DMS53 treated with DMSO at 0.1 percent for 48 hours (cell line): Measurements from ENCODE around the gene SMIM11.
"Not testable (repeated sequence)": the region's sequence is repeated elsewhere in the genome, so short reads cannot be mapped to it uniquely, and the experiment has no call there.

Experiments
- DNase-seq: peaks from one replicate; lab custom pipeline; 2025; ENCODE audit not compliant: unreplicated experiment; lab: John Stamatoyannopoulos, UW

The SMIM11 gene

GRCh38 chr21:34407294-34407693, 32.0 kb downstream of the SMIM11 start:
- DNase-seq = not testable (repeated sequence)

GRCh38 chr21:34417448-34418077, 42.3 kb downstream of the SMIM11 start:
- DNase-seq = not testable (repeated sequence)

GRCh38 chr21:34423805-34424204, 48.5 kb downstream of the SMIM11 start, which contains the start of gene SMIM34:
SMIM34 (minus strand) TSS chr21:34423951; CDS start chr21:34423839, 112 bp downstream.
- DNase-seq = not testable (repeated sequence)

- DNase-seq = not testable (repeated sequence)
Observed at GRCh38 chr21:34427339-34427738, 52.0 kb downstream of the SMIM11 start.

- not testable (repeated sequence) for DNase-seq
Observed at GRCh38 chr21:34428441-34428840, 53.1 kb downstream of the SMIM11 start.

GRCh38 chr21:34429710-34430109, 54.4 kb downstream of the SMIM11 start:
- not testable (repeated sequence) for DNase-seq
